H1 (cell line): Measurements from ENCODE around the gene ATP13A2. TPM values are rescaled to one million over a fixed set of nuclear protein-coding genes. Genes with fewer than 3 reads are reported as not detected.

ENCODE experiments used
- ATF2 ChIP-seq: IDR thresholded peaks from 2 replicates; pipeline ENCODE4 v1.6.1; 2012; ENCODE audit warnings: low read length, inconsistent platforms
- CBX5 ChIP-seq: fragments of 300-800, 300-1000 bp; sonication (generic); IDR thresholded peaks from 2 replicates; pipeline ENCODE4 v1.7.1; 2016; ENCODE audit warnings: antibody characterized with exemption, low read length, low read depth
- RFX5 ChIP-seq: IDR thresholded peaks from 2 replicates; pipeline ENCODE4 v1.6.1; 2011; ENCODE audit warnings: low read depth, low read length, improper control_type of control experiment, borderline replicate concordance
- polyA plus RNA-seq, 7 experiments: library from polyadenylated mRNA; depleted of rRNA in 3 of 7; stranded (reverse) in 5 of 7; unstranded in 2 of 7; fragments of >200 nt in 5 of 7; fragments of 200-250 nt in 2 of 7; gene quantifications; 1 replicate in 5 of 7; 2 replicates in 1 of 7; 4 replicates in 1 of 7; pipeline versions ENCODE4 v1.2.1 to v1.2.3, GENCODE V29; 2011 to 2013; ENCODE audit warnings: missing spikeins in 2 of 7, mixed read lengths in 2 of 7
- total RNA-seq: library from RNA; stranded (reverse); fragmentation: NEBNext Ultra II Directional; extraction: Animal tissue kit (Norgen Biotek cat#: 25700); gene quantifications from 2 replicates; pipeline ENCODE4 v1.2.1, GENCODE V29; 2021

The ATP13A2 gene
- total and polyA plus RNA-seq, 2 of the 8 experiments (the other 6 are each of a cell fraction or from before 2014, with no cell fraction given): 82.1 to 83.6 TPM

- TF ChIP-seq ATF2 (no peak), CBX5 (no peak), RFX5 (no peak)
These were observed 19.1 kb downstream of the ATP13A2 start (continued) for GRCh38 chr1:16992675-16993074.
